ENCODE results near the gene PGBD5.

Gene PGBD5

GRCh38 chr1:230320804-230321203 is 105.3 kb downstream of the PGBD5 start:
- DNase-seq = no peak

- no peak for DNase-seq
These were observed 107.0 kb downstream of the PGBD5 start for GRCh38 chr1:230319014-230319747.

GRCh38 chr1:230317823-230318819 is 108.0 kb downstream of the PGBD5 start:
- DNase-seq = no peak

- no peak for DNase-seq
These were observed 109.0 kb downstream of the PGBD5 start for GRCh38 chr1:230316864-230317745.

GRCh38 chr1:230315099-230315498 is 111.0 kb downstream of the PGBD5 start:
- DNase-seq = no peak

- DNase-seq = no peak
These were observed 112.0 kb downstream of the PGBD5 start for GRCh38 chr1:230314142-230314470.

- no peak for DNase-seq
These were observed 112.5 kb downstream of the PGBD5 start for GRCh38 chr1:230313453-230314141.

- DNase-seq = no peak
These were observed 113.5 kb downstream of the PGBD5 start for GRCh38 chr1:230312676-230313075.

- DNase-seq = peak; percentile 37 to 64
These were observed 115.6 kb downstream of the PGBD5 start for GRCh38 chr1:230310381-230311163.

- no peak for DNase-seq
These were observed 116.4 kb downstream of the PGBD5 start for GRCh38 chr1:230309646-230310177.

- DNase-seq = no peak
These were observed 117.3 kb downstream of the PGBD5 start for GRCh38 chr1:230308821-230309220.

- no peak for DNase-seq
These were observed 118.1 kb downstream of the PGBD5 start for GRCh38 chr1:230308039-230308438.

GRCh38 chr1:230307213-230307612 is 118.9 kb downstream of the PGBD5 start:
- no peak for DNase-seq

- DNase-seq = no peak
These were observed 120.0 kb downstream of the PGBD5 start for GRCh38 chr1:230306169-230306568.

GRCh38 chr1:230303822-230304221 is 122.3 kb downstream of the PGBD5 start:
- no peak for DNase-seq

- no peak for DNase-seq
These were observed 123.1 kb downstream of the PGBD5 start for GRCh38 chr1:230303069-230303468.

- DNase-seq = no peak
These were observed 124.3 kb downstream of the PGBD5 start for GRCh38 chr1:230301822-230302221.

- DNase-seq = no peak
These were observed 124.8 kb downstream of the PGBD5 start for GRCh38 chr1:230301322-230301721.

- DNase-seq = no peak
These were observed 125.5 kb downstream of the PGBD5 start for GRCh38 chr1:230300322-230301301.
